Measurements from ENCODE around the gene KLHL33.

The KLHL33 gene, protein sequence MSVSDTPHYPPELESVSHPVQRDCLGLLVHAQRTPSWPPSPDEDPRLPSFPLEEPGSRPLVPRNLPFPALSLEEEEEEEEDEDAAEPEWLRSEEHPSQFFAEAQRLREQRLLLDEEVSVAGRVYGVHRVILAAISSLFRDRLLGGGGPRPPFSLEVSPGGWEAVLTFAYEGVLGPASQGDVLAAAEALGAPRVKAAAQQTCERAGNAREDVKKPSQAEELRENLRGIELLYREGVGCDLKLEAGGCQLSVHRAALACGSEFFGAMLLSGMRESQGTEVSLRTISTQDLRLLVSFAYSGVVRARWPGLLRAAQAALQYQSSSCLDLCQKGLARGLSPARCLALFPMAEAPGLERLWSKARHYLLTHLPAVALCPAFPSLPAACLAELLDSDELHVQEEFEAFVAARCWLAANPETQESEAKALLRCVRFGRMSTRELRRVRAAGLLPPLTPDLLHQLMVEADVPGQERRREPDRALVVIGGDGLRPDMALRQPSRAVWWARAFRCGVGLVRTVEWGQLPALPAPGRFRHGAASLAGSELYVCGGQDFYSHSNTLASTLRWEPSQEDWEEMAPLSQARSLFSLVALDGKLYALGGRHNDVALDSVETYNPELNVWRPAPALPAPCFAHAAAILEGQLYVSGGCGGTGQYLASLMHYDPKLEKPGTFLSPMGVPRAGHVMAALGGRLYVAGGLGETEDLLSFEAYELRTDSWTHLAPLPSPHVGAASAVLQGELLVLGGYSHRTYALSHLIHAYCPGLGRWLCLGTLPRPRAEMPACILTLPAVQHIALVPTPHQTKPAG

DNA sequence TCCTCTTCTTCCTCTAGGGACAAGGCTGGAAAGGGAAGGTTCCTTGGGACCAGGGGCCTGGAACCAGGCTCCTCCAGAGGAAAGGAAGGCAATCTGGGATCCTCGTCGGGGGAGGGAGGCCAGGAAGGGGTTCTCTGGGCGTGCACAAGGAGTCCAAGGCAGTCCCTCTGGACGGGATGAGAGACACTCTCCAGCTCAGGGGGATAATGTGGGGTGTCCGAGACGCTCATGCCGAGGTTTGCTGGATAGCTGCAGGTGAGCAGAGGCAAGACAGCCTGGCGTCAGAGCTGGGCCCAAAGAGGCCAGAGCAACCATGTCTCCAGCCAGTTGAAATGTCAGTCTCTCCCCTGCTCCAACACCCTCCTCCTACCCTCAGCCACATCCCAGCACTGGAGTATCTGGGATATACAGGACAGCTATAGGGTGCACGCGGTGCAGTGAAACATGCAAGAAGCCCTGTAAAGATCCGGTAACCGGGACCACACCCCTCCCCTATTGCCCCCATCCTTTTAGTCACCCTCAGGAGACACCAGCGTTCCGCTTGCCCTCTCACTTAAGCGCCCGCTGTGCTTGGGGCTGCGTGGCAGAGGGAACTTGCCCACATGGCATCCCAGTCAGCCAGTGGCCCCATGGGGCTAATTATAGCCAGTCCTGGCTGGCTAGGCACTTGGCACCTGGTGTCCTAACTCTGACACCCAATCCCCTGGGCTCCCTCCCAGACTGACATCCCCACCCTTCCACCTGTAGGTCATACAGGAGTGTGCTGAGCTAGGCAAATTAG lies at the start of gene KLHL33:
TSS of gene KLHL33 (minus strand) at position 585 of the 781 bp plus-strand sequence. CDS start at position 230, 355 bp downstream.
- DNase-seq = peak; percentile 45

- DNase-seq = no peak
These were observed 46.4 kb upstream of the KLHL33 start for GRCh38 chr14:20482382-20482781.

DNA sequence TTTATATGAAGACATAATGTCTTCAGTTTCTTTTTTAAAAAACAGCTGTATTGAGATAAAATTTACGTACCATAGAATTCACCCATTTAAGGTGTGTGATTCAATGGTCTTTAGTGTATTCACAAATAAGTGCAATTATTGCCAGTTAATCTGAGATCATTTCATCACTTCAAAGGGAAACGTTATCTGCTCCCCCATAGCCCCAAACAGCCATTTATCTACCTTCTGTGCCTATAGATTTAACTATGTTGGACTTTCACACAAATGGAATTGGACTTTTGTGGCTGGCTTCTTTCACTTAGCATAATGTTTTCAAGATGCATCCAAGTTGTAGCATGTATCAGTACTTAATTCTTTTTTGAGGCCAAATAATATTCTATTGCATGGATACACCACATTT lies 42.9 kb upstream of the KLHL33 start:
- DNase-seq = no peak

GRCh38 chr14:20477211-20477876 lies 41.4 kb upstream of the KLHL33 start:
- no peak for DNase-seq

DNA sequence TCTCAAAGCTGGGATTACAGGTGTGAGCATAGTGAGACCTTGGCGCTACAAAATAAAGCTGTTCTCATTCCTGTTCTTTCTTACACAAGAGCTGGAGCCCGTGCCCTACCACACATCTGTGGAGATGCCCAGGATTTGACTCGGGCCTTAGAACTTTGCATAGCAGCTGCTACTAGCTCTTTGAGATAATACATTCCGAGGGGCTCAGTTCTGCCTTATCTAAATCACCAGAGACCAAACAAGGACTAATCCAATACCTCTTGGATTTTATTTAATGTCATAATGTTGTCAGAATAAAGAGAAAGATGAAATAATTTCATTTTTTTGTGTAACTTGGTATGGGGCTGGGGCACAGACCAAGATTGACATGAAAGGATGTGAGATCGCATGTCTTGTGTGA lies 40.8 kb upstream of the KLHL33 start:
- no peak for DNase-seq

DNA sequence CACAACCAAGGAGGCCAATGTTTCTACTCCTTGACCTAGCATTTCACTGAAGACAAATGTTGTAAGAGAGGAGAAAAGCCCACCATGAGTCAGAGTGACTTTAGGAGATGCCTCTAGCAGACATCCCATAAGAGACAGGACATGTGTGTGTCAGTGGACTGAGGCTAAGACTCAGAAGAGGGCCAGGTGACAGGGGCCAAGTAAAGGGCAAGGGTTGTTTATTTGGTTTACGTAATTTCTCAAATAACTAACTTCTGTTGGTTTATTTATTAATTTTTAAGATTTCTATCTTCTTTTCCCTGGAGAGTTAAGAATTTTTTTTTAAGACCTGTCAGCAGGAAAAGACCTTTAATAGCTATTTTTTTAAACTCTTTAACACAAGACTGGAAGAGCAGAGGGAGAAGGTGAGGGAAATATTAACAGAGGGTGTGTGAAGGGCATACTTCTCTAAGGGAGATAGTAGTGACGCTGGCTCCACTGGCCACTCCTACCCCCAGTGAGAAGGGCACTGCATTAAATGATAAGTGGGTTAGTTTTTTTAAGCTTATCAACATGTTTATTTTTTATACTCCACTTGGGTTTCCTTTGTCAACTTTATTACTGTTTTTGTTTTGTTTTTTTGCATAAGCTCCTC lies 36.7 kb upstream of the KLHL33 start:
- no peak for DNase-seq

DNA sequence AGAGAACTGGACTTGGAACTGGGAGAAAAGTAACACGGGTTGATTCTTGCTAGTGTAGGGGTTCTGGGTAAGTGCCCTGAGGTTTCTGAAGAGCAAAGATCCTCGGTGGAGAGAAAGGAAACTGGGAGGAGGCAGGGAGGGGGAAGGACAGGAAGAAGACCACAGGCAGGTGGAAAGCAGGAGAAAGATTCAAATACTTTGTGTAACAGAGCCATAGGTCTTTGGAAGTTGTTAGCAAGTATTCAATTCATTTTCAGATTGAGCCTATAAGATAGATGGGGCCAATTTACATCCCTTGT lies 34.6 kb upstream of the KLHL33 start:
- no peak for DNase-seq

GRCh38 chr14:20469890-20470602 lies 34.1 kb upstream of the KLHL33 start:
- DNase-seq = peak; percentile 50

- DNase-seq = peak; percentile 98
These were observed 33.4 kb upstream of the KLHL33 start, which contains the start of gene PNP for GRCh38 chr14:20469242-20469889. Gene PNP (plus strand): TSS chr14:20469406. CDS start chr14:20469525, 119 bp downstream.

GRCh38 chr14:20468764-20469241 lies 32.8 kb upstream of the KLHL33 start:
- no peak for DNase-seq

DNA sequence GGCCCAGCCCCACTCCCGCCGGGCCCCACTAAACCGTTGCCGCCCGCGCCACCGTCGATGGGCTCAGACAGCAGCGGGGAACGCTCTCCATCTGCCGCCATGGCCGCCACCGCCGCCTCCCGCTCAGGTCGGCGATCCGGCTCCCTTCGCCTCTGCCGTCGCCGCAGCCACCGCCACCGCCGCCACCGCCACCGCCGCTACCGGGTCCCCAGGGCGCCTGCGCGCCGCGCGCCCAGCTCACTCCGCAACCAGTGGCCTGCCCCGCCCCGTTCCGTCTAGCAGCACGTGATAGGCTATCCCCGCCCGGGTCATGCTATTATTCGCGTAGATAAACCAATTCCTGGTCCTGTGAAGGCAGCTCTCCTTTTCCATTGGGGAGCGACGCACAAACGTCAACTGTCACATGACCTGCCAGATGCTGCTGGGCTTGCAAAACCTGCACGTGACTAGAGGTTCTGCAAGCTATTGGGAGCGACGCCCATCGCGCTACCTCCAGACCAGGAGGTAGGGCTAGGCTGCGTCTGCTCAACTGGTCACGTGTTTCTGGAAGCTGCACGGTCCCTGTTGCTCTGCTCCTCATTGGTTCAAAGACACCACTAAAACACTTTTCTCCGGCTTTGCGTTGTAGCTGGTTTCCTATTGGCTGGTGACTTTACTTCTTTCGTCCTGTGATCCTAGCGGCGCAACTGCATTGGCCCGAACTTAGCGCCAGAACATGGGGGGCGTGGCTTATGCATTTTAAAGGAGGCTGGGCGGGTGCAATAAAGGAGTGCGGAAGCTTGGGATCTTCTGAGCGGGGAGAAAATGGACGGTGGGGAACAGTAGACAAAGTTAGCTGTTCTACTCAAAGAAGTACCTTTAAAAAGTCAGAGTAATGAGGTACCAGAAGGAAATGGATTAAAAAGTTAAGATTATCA lies 25.5 kb upstream of the KLHL33 start, which contains the start of gene PIP4P1:
TSS of gene PIP4P1 (minus strand) at position 210 of the 917 bp plus-strand sequence. CDS start at position 101, 109 bp downstream.
- peak; percentile 100 for DNase-seq

- DNase-seq = peak; percentile 77
These were observed 24.7 kb upstream of the KLHL33 start for GRCh38 chr14:20460458-20461224.

GRCh38 chr14:20458031-20458789 lies 22.2 kb upstream of the KLHL33 start:
- DNase-seq = no peak

GRCh38 chr14:20456971-20457370 lies 21.0 kb upstream of the KLHL33 start:
- DNase-seq = no peak

DNA sequence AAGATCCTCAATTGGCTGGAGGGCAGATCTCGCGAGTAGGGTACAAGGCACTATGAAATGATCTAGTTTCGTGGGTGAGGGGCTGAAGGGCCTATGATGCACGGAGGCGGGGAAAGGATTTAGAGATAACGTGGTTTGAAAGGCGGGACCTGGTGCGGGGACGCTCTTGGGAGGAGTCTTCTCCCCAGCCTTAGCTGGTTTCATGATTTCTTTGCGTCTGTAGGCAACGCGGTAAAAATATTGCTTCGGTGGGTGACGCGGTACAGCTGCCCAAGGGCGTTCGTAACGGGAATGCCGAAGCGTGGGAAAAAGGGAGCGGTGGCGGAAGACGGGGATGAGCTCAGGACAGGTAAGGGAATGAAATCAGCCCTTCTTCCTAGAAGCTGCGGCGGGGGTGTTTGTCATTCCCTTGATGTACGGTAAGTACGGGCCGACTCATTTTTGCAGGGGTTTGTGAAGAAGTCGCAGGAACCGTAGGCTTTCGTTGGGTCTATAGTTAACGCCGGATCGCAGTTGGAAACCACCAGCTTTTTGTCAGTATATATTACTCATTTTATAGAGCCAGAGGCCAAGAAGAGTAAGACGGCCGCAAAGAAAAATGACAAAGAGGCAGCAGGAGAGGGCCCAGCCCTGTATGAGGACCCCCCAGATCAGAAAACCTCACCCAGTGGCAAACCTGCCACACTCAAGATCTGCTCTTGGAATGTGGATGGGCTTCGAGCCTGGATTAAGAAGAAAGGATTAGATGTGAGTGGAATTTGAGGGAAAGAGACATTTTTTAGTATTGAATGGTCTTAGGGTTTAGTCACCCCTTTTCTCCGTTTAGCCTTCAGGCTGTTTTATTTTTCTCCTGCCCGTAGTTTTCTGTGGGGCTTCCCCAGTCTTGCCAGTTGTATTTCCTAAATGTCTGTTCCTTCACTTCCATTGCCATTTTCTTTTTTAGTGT lies 19.7 kb upstream of the KLHL33 start:
- peak; percentile 99 for DNase-seq

DNA sequence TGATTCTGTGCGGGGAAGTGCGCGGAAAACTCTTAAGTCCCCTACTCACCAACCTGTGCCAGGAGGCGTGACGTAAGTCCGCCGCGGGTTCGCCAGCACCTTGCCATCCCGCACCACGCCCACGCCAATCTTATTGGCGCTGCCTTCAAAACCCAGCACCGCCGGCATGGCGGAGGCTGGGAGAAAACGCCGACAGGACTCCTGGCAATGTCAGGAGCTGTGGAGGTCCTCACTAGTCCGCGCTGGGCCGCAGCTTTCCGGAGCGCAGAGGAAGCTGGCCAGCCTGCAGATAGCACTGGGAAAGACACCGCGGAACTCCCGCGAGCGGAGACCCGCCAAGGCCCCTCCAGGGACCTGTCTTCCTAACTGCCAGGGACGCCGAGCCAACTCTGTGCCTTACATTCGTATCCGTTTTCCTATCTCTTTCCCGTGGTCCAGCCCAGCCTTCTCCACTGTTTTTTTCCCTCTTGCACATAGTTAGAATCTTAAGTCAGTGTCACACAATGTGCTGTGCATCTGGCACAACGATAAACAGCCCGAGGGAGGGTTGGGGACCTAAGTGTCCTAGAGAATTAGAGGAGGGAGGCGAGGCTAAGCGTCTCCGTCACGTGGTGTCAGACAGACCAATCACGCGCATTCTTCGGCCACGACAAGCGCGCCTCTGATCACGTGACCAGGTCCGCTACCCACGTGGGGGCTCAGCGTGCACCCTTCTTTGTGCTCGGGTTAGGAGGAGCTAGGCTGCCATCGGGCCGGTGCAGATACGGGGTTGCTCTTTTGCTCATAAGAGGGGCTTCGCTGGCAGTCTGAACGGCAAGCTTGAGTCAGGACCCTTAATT lies 18.8 kb upstream of the KLHL33 start, which contains the start of the genes APEX1 and OSGEP:
TSS of gene APEX1 (plus strand) at position 711 of the 839 bp plus-strand sequence. CDS start 420 bp downstream, outside the sequence.
TSS of gene OSGEP (minus strand) at position 297 of the 839 bp plus-strand sequence. CDS start at position 168, 129 bp downstream.
- DNase-seq = peak; percentile 100

All from NCI-H2171 (cell line).